B cell (primary cell): ENCODE data around the gene EXOC7. TPM values are rescaled to one million over a fixed set of nuclear protein-coding genes. Genes with fewer than 3 reads are reported as not detected.

Source experiments
- ATAC-seq: fragments of 200-7000 bp; cut with Tn5 transposase; one replicate; pipeline ENCODE4 v1.10.0; 2021; ENCODE audit warnings: low read depth, mild to moderate bottlenecking, moderate number of reproducible peaks, moderate library complexity
- CTCF ChIA-PET: fragments of 350-600 bp; sonication (Branson Sonifier 250); formaldehyde crosslinking; loops from one replicate; lab custom pipeline; 2021; ENCODE audit warnings: antibody characterized with exemption, inconsistent platforms; lab: Charles Lee
- POLR2A ChIA-PET: fragments of 350-600 bp; sonication (Branson Sonifier 250); formaldehyde crosslinking; loops from one replicate; lab custom pipeline; 2021; ENCODE audit warnings: antibody characterized with exemption; lab: Charles Lee
- DNase-seq: peaks from one replicate; pipeline ENCODE4 v3.0.0; 2013
- H2AFZ ChIP-seq: 2 replicates; pipeline ENCODE4 v1.6.1; 2012; ENCODE audit warnings: mild to moderate bottlenecking, low read depth, low read length; ENCODE audit not compliant: insufficient read depth, poor library complexity, severe bottlenecking
- H3K27ac ChIP-seq, 2 donors: 1 replicate in 1 of 2; 2 replicates in 1 of 2; pipeline ENCODE4 v1.5.1; 2012 to 2013; ENCODE audit warnings: low read length in 2 of 2, mild to moderate bottlenecking in 2 of 2, moderate library complexity in 1 of 2
- H3K27me3 ChIP-seq, 4 experiments: fragments of 200-600 bp in 1 of 4; sonication (generic) in 1 of 4; replicated peaks in 1 of 4; 1 replicate in 2 of 4; 2 replicates in 2 of 4; pipeline versions ENCODE4 v1.6.1 to v1.7.0; 2013 to 2016; ENCODE audit warnings: low read length in 3 of 4, mild to moderate bottlenecking in 2 of 4, mixed read lengths in 1 of 4, moderate library complexity in 1 of 4; ENCODE audit not compliant: insufficient read depth in 4 of 4, control insufficient read depth in 3 of 4; ENCODE audit errors: control extremely low read depth in 1 of 4
- H3K36me3 ChIP-seq, 2 experiments: replicated peaks in 1 of 2; 1 replicate in 1 of 2; 2 replicates in 1 of 2; pipeline versions ENCODE4 v1.6.1 to v1.7.1; 2013; ENCODE audit warnings: low read length in 1 of 2; ENCODE audit not compliant: insufficient read depth in 2 of 2, control insufficient read depth in 1 of 2; ENCODE audit errors: control extremely low read depth in 1 of 2, extremely low read depth in 1 of 2
- H3K4me1 ChIP-seq, 2 donors: fragments of 200-600 bp in 1 of 2; sonication (generic) in 1 of 2; 1 replicate in 1 of 2; 2 replicates in 1 of 2; pipeline versions ENCODE4 v1.5.1 to v1.6.1; 2013 to 2017; ENCODE audit warnings: low read length in 2 of 2; ENCODE audit not compliant: control insufficient read depth in 2 of 2, insufficient read depth in 2 of 2
- H3K4me2 ChIP-seq: replicated peaks from 2 replicates; pipeline ENCODE3; 2012; ENCODE audit warnings: mild to moderate bottlenecking, low read depth, low read length; ENCODE audit not compliant: poor library complexity, severe bottlenecking
- H3K4me3 ChIP-seq, 5 experiments: fragments of 200-600 bp in 1 of 5; sonication (generic) in 1 of 5; 1 replicate in 3 of 5; 2 replicates in 2 of 5; pipeline versions ENCODE4 v1.5.1 to v1.7.0; 2011 to 2016; ENCODE audit warnings: low read length in 4 of 5, mild to moderate bottlenecking in 4 of 5, low read depth in 2 of 5, control low read depth in 1 of 5, moderate library complexity in 1 of 5; ENCODE audit not compliant: insufficient read depth in 1 of 5; ENCODE audit errors: control extremely low read depth in 1 of 5, extremely low read depth in 1 of 5
- H3K79me2 ChIP-seq: fragments of 200-600 bp; sonication (generic); one replicate; pipeline ENCODE4 v1.6.0; 2016; ENCODE audit warnings: low read length; ENCODE audit not compliant: control insufficient read depth, insufficient read depth
- H3K9ac ChIP-seq: fragments of 200-600 bp; sonication (generic); 2 replicates; pipeline ENCODE4 v1.6.1; 2017; ENCODE audit warnings: mild to moderate bottlenecking, low read length, moderate library complexity
- H3K9me3 ChIP-seq, 3 donors: one replicate each; pipeline versions ENCODE4 v1.6.1 to v1.7.1; 2013; ENCODE audit warnings: low read length in 2 of 3; ENCODE audit not compliant: control insufficient read depth in 2 of 3, insufficient read depth in 1 of 3; ENCODE audit errors: control extremely low read depth in 1 of 3
- H4K20me1 ChIP-seq: 2 replicates; pipeline ENCODE4 v1.6.0; 2012; ENCODE audit warnings: mild to moderate bottlenecking, low read length; ENCODE audit not compliant: insufficient read depth, control insufficient read depth, poor library complexity, severe bottlenecking
- H3K27ac Mint-ChIP-seq: one replicate; pipeline ENCODE4 v1.8.0; 2021; ENCODE audit warnings: mixed read lengths
- H3K27me3 Mint-ChIP-seq: one replicate; pipeline ENCODE4 v1.8.0; 2021; ENCODE audit warnings: mixed read lengths
- H3K4me1 Mint-ChIP-seq: one replicate; pipeline ENCODE4 v1.8.0; 2021; ENCODE audit warnings: mixed read lengths
- H3K4me3 Mint-ChIP-seq: one replicate; pipeline ENCODE4 v1.8.0; 2021; ENCODE audit warnings: mixed read lengths
- H3K9me3 Mint-ChIP-seq: one replicate; pipeline ENCODE4 v1.8.0; 2022; ENCODE audit warnings: mixed read lengths; ENCODE audit not compliant: insufficient read depth
- CTCF ChIP-seq: fragments of 200-600 bp; IDR thresholded peaks from one replicate; pipeline ENCODE4 v1.8.0; 2022; ENCODE audit warnings: antibody characterized with exemption, mild to moderate bottlenecking
- EZH2 ChIP-seq: IDR thresholded peaks from 2 replicates; pipeline ENCODE4 v1.6.1; 2012; ENCODE audit warnings: borderline replicate concordance, low read depth, mild to moderate bottlenecking, moderate library complexity, low read length; ENCODE audit not compliant: insufficient read depth, poor library complexity, severe bottlenecking
- WGBS: methylation state at CpG from one replicate; pipeline ENCODE4 v1.1.5; 2013; ENCODE audit warnings: missing lambda C conversion rate; ENCODE audit not compliant: insufficient coverage; 5-methylcytosine and 5-hydroxymethylcytosine counted together
- intact Hi-C: fragments of 100-400 bp; cut with micrococcal nuclease; formaldehyde crosslinking; loops from one replicate; pipeline ENCODE4 v1.10.0; 2022
- polyA plus RNA-seq: library from polyadenylated mRNA; depleted of rRNA; stranded (reverse); fragments of >200 nt; gene quantifications from 2 replicates; pipeline ENCODE4 v1.2.3, GENCODE V29; 2012
- total RNA-seq, 2 donors: library from RNA; stranded (reverse); fragments of 120-200 nt in 1 of 2; gene quantifications; 1 replicate in 1 of 2; 2 replicates in 1 of 2; pipeline versions ENCODE4 v1.2.3 to v1.2.4, GENCODE V29; 2013 to 2022

EXOC7 gene
- total and polyA plus RNA-seq, 2 donors (not counting 1 experiment from before 2014, with no cell fraction given) = 105 to 194 TPM

DNA sequence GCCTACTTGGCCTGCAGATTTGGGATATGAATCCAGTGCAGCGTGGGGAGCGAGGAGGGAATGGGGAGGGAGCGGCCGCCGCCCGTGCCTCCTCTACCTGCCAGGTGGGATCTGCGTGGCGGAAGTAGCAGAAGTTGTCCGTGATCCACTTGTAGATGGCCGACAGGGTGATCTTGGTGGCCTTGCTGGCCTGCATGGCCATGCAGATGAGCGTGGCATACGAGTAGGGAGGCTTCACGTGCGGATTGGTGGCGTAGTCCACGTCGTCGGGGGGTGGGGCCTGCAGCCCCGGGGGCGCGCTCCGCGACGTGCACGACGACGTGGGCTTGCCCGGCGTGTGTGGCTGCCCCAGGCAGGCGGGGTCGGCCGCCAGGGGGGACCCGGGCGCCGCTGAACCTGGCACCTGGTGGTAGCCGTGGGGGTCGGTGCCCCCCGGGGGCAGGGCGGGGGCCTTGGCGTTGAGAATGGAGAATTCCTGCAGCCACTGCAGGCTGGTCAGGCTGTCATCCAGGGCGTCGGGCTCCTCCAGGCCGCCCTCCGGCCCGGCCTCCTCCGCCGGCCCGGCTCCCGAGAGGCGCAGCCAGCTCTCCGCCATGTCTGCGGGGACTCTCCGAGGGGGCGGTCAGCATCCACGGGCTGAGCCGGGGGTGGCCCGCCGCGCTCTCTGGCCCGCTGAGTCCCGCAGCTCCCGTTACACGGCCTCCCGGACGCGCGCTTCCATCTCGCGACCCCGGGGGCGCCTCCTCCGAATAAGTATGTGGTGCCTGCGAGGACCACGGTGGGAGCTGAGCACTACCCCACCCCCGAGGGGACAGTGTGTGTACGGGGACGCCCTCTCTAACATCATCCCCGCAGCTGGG, 36.4 kb upstream of the EXOC7 start:
- H3K4me2 ChIP-seq = peak overlapping the region; percentile 99
- ATAC-seq (peak; percentile 41), DNase-seq (peak; percentile 63)
- ChIA-PET CTCF (interaction anchor here (1.1 to 3.0 kb wide), 5 partner anchors 17 to 140 kb away, joined by 3 to 18 read pairs (median 5); no protein-coding TSS in a partner anchor), POLR2A (no interaction called here)
- H3K36me3 ChIP-seq = no peaks in the 10 kb centered on the region
- H2AFZ ChIP-seq = peak overlapping the region; percentile 83
- H3K27me3 ChIP-seq = peaks cover 0 to 43% (median 11%) of the 10 kb centered on the region in 4 experiments
- H3K4me1 ChIP-seq = peaks cover 40 to 49% of the 10 kb centered on the region in 2 donors
- H3K27me3 Mint-ChIP-seq = peaks cover 17% of the 10 kb centered on the region
- TF ChIP-seq EZH2 (peak; percentile 53), CTCF (peak; percentile 41)
- H3K79me2 ChIP-seq = no peaks in the 10 kb centered on the region
- H4K20me1 ChIP-seq = no peaks in the 10 kb centered on the region
- no peaks in the 10 kb centered on the region for H3K9me3 Mint-ChIP-seq
- intact Hi-C loops = loop anchor here (1.0 to 5.0 kb wide), 3 partner anchors 42 to 139 kb away; no protein-coding TSS in a partner anchor
- H3K4me3 Mint-ChIP-seq = peak overlapping the region; percentile 90
- no peak overlapping the region for H3K27ac ChIP-seq
- H3K4me3 ChIP-seq = peak overlapping the region in 4 of 5 experiments; percentile 6 to 81 (median 58)
- H3K9me3 ChIP-seq = peaks cover 0 to 10% (median 0%) of the 10 kb centered on the region in 3 donors
- WGBS = 23% methylated on average over 72 of the region's 78 CpGs
- peaks cover 43% of the 10 kb centered on the region for H3K4me1 Mint-ChIP-seq
- H3K27ac Mint-ChIP-seq = peak overlapping the region; percentile 20
- peak overlapping the region; percentile 73 for H3K9ac ChIP-seq
